SK-N-SH (cell line): ENCODE data around the gene SUPT3H. TPM values are rescaled to one million over a fixed set of nuclear protein-coding genes. Genes with fewer than 3 reads are reported as not detected.

Experiments used
- CTCF ChIA-PET: fragments of 300-600, 350-600 bp; formaldehyde crosslinking; extraction: SDS; loops from one replicate; lab custom pipeline; 2021; lab: Yijun Ruan, JAX
- POLR2A ChIA-PET: fragments of 350-600 bp; sonication (Branson Sonifier 250); formaldehyde crosslinking; extraction: SDS; loops from one replicate; lab custom pipeline; 2020; ENCODE audit warnings: antibody characterized with exemption, inconsistent platforms; lab: Yijun Ruan, JAX
- DNase-seq: peaks from one replicate; pipeline ENCODE4 v3.0.0; 2012
- H2AFZ ChIP-seq: fragments of 200-600 bp; sonication (generic); 2 replicates; pipeline ENCODE4 v1.8.1; 2016; ENCODE audit warnings: antibody characterized with exemption, mild to moderate bottlenecking, low read depth
- H3F3A ChIP-seq: fragments of 200-600 bp; sonication (generic); replicated peaks from 2 replicates; pipeline ENCODE3; 2016; ENCODE audit warnings: antibody characterized with exemption, mild to moderate bottlenecking; ENCODE audit not compliant: insufficient read depth
- H3K27ac ChIP-seq, 2 experiments: fragments of 200-500 bp in 1 of 2; fragments of 200-600 bp in 1 of 2; sonication (Bioruptor generic) in 1 of 2; sonication (generic), shearing (Covaris generic) in 1 of 2; 2 replicates each; pipeline versions ENCODE4 v1.5.1 to v1.6.1; 2014 to 2016; ENCODE audit warnings: low read depth in 2 of 2, inconsistent platforms in 1 of 2, low read length in 1 of 2, mild to moderate bottlenecking in 1 of 2, mixed read lengths in 1 of 2
- H3K27me3 ChIP-seq: fragments of 200-600 bp; sonication (generic), shearing (Covaris generic); 2 replicates; pipeline ENCODE4 v1.6.1; 2016; ENCODE audit warnings: mixed run types; ENCODE audit not compliant: insufficient read depth
- H3K36me3 ChIP-seq, 2 experiments: fragments of 200-500 bp in 1 of 2; fragments of 200-600 bp in 1 of 2; sonication (Bioruptor generic) in 1 of 2; sonication (generic) in 1 of 2; replicated peaks in 1 of 2; 2 replicates each; pipeline versions ENCODE3 to v1.5.1; 2014 to 2016; ENCODE audit warnings: low read length in 1 of 2, mild to moderate bottlenecking in 1 of 2; ENCODE audit not compliant: insufficient read depth in 2 of 2, control insufficient read depth in 1 of 2
- H3K4me1 ChIP-seq, 2 experiments: fragments of 200-500 bp in 1 of 2; fragments of 200-600 bp in 1 of 2; sonication (Bioruptor generic) in 1 of 2; sonication (generic), shearing (Covaris generic) in 1 of 2; 2 replicates each; pipeline versions ENCODE4 v1.5.1 to v1.6.1; 2014 to 2016; ENCODE audit warnings: low read depth in 1 of 2, low read length in 1 of 2, mixed run types in 1 of 2; ENCODE audit not compliant: insufficient read depth in 2 of 2, control insufficient read depth in 1 of 2
- H3K4me2 ChIP-seq: fragments of 200-600 bp; sonication (generic), shearing (Covaris generic); 2 replicates; pipeline ENCODE4 v1.6.1; 2017; ENCODE audit warnings: mixed run types
- H3K4me3 ChIP-seq, 2 experiments: fragments of 200-500 bp in 1 of 2; fragments of 200-600 bp in 1 of 2; sonication (Bioruptor generic) in 1 of 2; sonication (generic), shearing (Covaris generic) in 1 of 2; 2 replicates each; pipeline versions ENCODE4 v1.5.1 to v1.8.1; 2014 to 2016; ENCODE audit warnings: low read depth in 2 of 2, inconsistent platforms in 1 of 2, low read length in 1 of 2, mild to moderate bottlenecking in 1 of 2, mixed read lengths in 1 of 2, moderate library complexity in 1 of 2
- H3K79me2 ChIP-seq: fragments of 200-600 bp; sonication (generic); 2 replicates; pipeline ENCODE4 v1.8.1; 2017; ENCODE audit warnings: mild to moderate bottlenecking; ENCODE audit not compliant: insufficient read depth
- H3K9ac ChIP-seq: fragments of 200-600 bp; sonication (generic); 2 replicates; pipeline ENCODE4 v1.6.1; 2017; ENCODE audit warnings: mixed run types
- H3K9me2 ChIP-seq: fragments of 200-600 bp; sonication (generic); 2 replicates; pipeline ENCODE4 v1.6.1; 2017; ENCODE audit warnings: mixed run types
- H3K9me3 ChIP-seq: fragments of 200-600 bp; sonication (generic); 2 replicates; pipeline ENCODE4 v1.6.1; 2017; ENCODE audit warnings: mixed run types, mild to moderate bottlenecking, moderate library complexity
- H4K20me1 ChIP-seq: fragments of 200-600 bp; sonication (generic); 2 replicates; pipeline ENCODE4 v1.6.1; 2017; ENCODE audit warnings: mild to moderate bottlenecking, mixed run types; ENCODE audit not compliant: insufficient read depth
- CTCF ChIP-seq: fragments of 200-600 bp; sonication (generic); IDR thresholded peaks from 2 replicates; pipeline ENCODE4 v1.6.1; 2017; ENCODE audit warnings: antibody characterized with exemption, mild to moderate bottlenecking, moderate library complexity
- ELF1 ChIP-seq: IDR thresholded peaks from 2 replicates; pipeline ENCODE4 v1.4.0; 2012
- FOSL2 ChIP-seq: IDR thresholded peaks from 2 replicates; pipeline ENCODE4 v1.4.0; 2012; ENCODE audit warnings: low read depth, mild to moderate bottlenecking, moderate library complexity, borderline replicate concordance
- FOXJ3 ChIP-seq: sonication (generic); formaldehyde crosslinking; IDR thresholded peaks from 2 replicates; pipeline ENCODE4 v1.5.1; 2020; ENCODE audit warnings: mild to moderate bottlenecking, missing genetic modification reagents
- FOXM1 ChIP-seq: IDR thresholded peaks from 2 replicates; pipeline ENCODE4 v1.4.0; 2012; ENCODE audit warnings: low read depth, mild to moderate bottlenecking
- GABPA ChIP-seq: IDR thresholded peaks from 2 replicates; pipeline ENCODE4 v1.4.0; 2012; ENCODE audit warnings: low read depth, mild to moderate bottlenecking
- IRF3 ChIP-seq: fragments of 150-350 bp; IDR thresholded peaks from 2 replicates; pipeline ENCODE4 v1.6.1; 2016; ENCODE audit warnings: mild to moderate bottlenecking, low read depth, low read length
- JUND ChIP-seq: IDR thresholded peaks from 2 replicates; pipeline ENCODE4 v1.4.0; 2012
- MAX ChIP-seq: IDR thresholded peaks from 2 replicates; pipeline ENCODE4 v1.4.0; 2012; ENCODE audit warnings: low read depth
- MEF2A ChIP-seq: IDR thresholded peaks from 2 replicates; pipeline ENCODE4 v1.4.0; 2012; ENCODE audit warnings: low read depth, borderline replicate concordance
- NFIC ChIP-seq: IDR thresholded peaks from 2 replicates; pipeline ENCODE4 v1.4.0; 2012; ENCODE audit warnings: borderline replicate concordance
- RCOR1 ChIP-seq: fragments of 150-350 bp; IDR thresholded peaks from 2 replicates; pipeline ENCODE4 v1.6.1; 2017; ENCODE audit warnings: antibody characterized with exemption, low read length
- REST ChIP-seq: IDR thresholded peaks from 2 replicates; pipeline ENCODE4 v1.6.1; 2012; ENCODE audit warnings: mild to moderate bottlenecking, low read depth, low read length, moderate library complexity
- RXRA ChIP-seq: IDR thresholded peaks from 2 replicates; pipeline ENCODE4 v1.4.0; 2012; ENCODE audit warnings: low read depth, mild to moderate bottlenecking, borderline replicate concordance
- TEAD4 ChIP-seq: IDR thresholded peaks from 2 replicates; pipeline ENCODE4 v1.4.0; 2012; ENCODE audit warnings: mild to moderate bottlenecking, borderline replicate concordance; ENCODE audit not compliant: insufficient read depth
- USF1 ChIP-seq: IDR thresholded peaks from 2 replicates; pipeline ENCODE4 v1.4.0; 2012; ENCODE audit warnings: low read depth, borderline replicate concordance
- YY1 ChIP-seq: IDR thresholded peaks from 2 replicates; pipeline ENCODE4 v1.4.0; 2012; ENCODE audit warnings: low read depth, mild to moderate bottlenecking
- ZBTB33 ChIP-seq: IDR thresholded peaks from 2 replicates; pipeline ENCODE4 v1.4.0; 2012; ENCODE audit warnings: low read depth, borderline replicate concordance
- WGBS: methylation state at CpG from one replicate; pipeline ENCODE4 v1.1.6; 2017; ENCODE audit warnings: low lambda C conversion rate; 5-methylcytosine and 5-hydroxymethylcytosine counted together
- polyA plus RNA-seq, 3 experiments: library from polyadenylated mRNA; depleted of rRNA; stranded (reverse); fragments of >200 nt; gene quantifications; 2 replicates each; pipeline ENCODE4 v1.2.3, GENCODE V29; 2012

Gene SUPT3H
- polyA plus RNA-seq, 1 of the 3 experiments (the other 2 are of a cell fraction): 10.9 TPM

- Histone ChIP-seq H3K79me2 (no peaks in the 10 kb centered on the region), H3K9me2 (no peaks in the 10 kb centered on the region), H3K9ac (no peak overlapping the region), H3K4me2 (no peak overlapping the region), H4K20me1 (no peaks in the 10 kb centered on the region), H3K4me3 (no peak overlapping the region), H3K27ac (peak overlapping the region in 1 of 2 experiments; percentile 40; a peak in 1 of 4 replicates), H3K4me1 (peaks cover 2 to 9% of the 10 kb centered on the region in 2 experiments; a peak in 2 of 4 replicates), H3K9me3 (peaks cover 11% of the 10 kb centered on the region), H3K36me3 (no peaks in the 10 kb centered on the region), H3K27me3 (no peaks in the 10 kb centered on the region), H3F3A (no peaks in the 10 kb centered on the region), H2AFZ (no peak overlapping the region)
- TF ChIP-seq ZBTB33: no peak
- no peak for TF ChIP-seq REST
- no peak for TF ChIP-seq TEAD4
- no peak for TF ChIP-seq USF1
- TF ChIP-seq JUND: no peak
- TF ChIP-seq YY1: no peak
- TF ChIP-seq RCOR1: no peak
- TF ChIP-seq NFIC: no peak
- TF ChIP-seq FOXM1: no peak
- no peak for TF ChIP-seq RXRA
- no peak for TF ChIP-seq ELF1
- TF ChIP-seq IRF3: no peak
- TF ChIP-seq FOSL2: no peak
- no peak for TF ChIP-seq MEF2A
- TF ChIP-seq GABPA: no peak
- no peak for TF ChIP-seq FOXJ3
- TF ChIP-seq CTCF: no peak
- TF ChIP-seq MAX: no peak
- POLR2A ChIA-PET: no interaction called here
- WGBS: 50% methylated on average over 1 of the region's 1 CpG
- no peak for DNase-seq
- CTCF ChIA-PET: no interaction called here
Measured at GRCh38 chr6:45132059-45132458, 245.7 kb downstream of the SUPT3H start.
